ENCODE results near the gene GAS7.

- TF ChIP-seq CTCF (conservative IDR thresholded peaks at IDR 0.05 in 1 of 2, IDR thresholded peaks at IDR 0.05 in 1 of 2; ENCODE audit: extremely low read depth in 1 of 2, insufficient read depth in 1 of 2, low read depth in 1 of 2, low read length in 2 of 2), result no peak
- TF ChIP-seq EZH2 (IDR thresholded peaks at IDR 0.05; ENCODE audit: borderline replicate concordance, low read length), result no peak
These were observed 152.3 kb downstream of the GAS7 start for GRCh38 chr17:10045871-10046658.
